IMR-90 (cell line): ENCODE data around the gene ACKR4. TPM values are rescaled to one million over a fixed set of nuclear protein-coding genes. Genes with fewer than 3 reads are reported as not detected.
A peak's percentile ranks its signal among the peaks of the same experiment; 100 is the strongest.

Source experiments
- ATAC-seq: fragments of 200-7000 bp; cut with Tn5 transposase; 2 replicates; pipeline ENCODE4 v1.9.1; 2020; ENCODE audit warnings: low read depth, mild to moderate bottlenecking, moderate library complexity
- BruUV-seq: library from RNA; stranded (reverse); fragments of 400-500 nt; replicated peaks from 2 replicates; lab custom pipeline; 2021; lab: Mats Ljungman, UMichigan
- CTCF ChIA-PET: fragments of 300-600 bp; formaldehyde crosslinking; extraction: SDS; loops from one replicate; lab custom pipeline; 2021; ENCODE audit warnings: antibody characterized with exemption; lab: Yijun Ruan, JAX
- POLR2A ChIA-PET: fragments of 300-600 bp; sonication (Branson Sonifier 250); formaldehyde crosslinking; loops from one replicate; lab custom pipeline; 2022; ENCODE audit warnings: antibody characterized with exemption; ENCODE audit not compliant: unreplicated experiment; lab: Charles Lee
- DNase-seq: peaks from one replicate; pipeline ENCODE4 v3.0.0; 2013
- H2AFZ ChIP-seq: replicated peaks from 2 replicates; pipeline ENCODE3; 2013; ENCODE audit warnings: low read length, mild to moderate bottlenecking; ENCODE audit not compliant: poor library complexity
- H2AK5ac ChIP-seq: 2 replicates; pipeline ENCODE4 v1.6.1; 2013; ENCODE audit warnings: low read depth, low read length, inconsistent platforms
- H2AK9ac ChIP-seq: replicated peaks from 2 replicates; pipeline ENCODE3; 2013; ENCODE audit warnings: mild to moderate bottlenecking, low read depth, low read length, moderate library complexity; ENCODE audit not compliant: poor library complexity
- H2BK120ac ChIP-seq: 2 replicates; pipeline ENCODE4 v1.6.1; 2013; ENCODE audit warnings: low read depth, low read length, inconsistent platforms
- H2BK15ac ChIP-seq: 3 replicates; pipeline ENCODE4 v1.6.1; 2013; ENCODE audit warnings: low read depth, low read length, inconsistent platforms
- H2BK20ac ChIP-seq: 2 replicates; pipeline ENCODE4 v1.6.1; 2013; ENCODE audit warnings: low read depth, mild to moderate bottlenecking, inconsistent platforms, low read length, moderate library complexity
- H2BK5ac ChIP-seq: 2 replicates; pipeline ENCODE4 v1.6.1; 2013; ENCODE audit warnings: mild to moderate bottlenecking, low read depth, low read length, inconsistent platforms; ENCODE audit not compliant: poor library complexity, severe bottlenecking
- H3K14ac ChIP-seq: replicated peaks from 2 replicates; pipeline ENCODE4 v1.6.1; 2013; ENCODE audit warnings: low read depth, low read length, inconsistent platforms
- H3K18ac ChIP-seq: 2 replicates; pipeline ENCODE4 v1.6.1; 2013; ENCODE audit warnings: low read depth, low read length, control low read depth
- H3K23ac ChIP-seq: 2 replicates; pipeline ENCODE4 v1.6.1; 2013; ENCODE audit warnings: low read depth, low read length, inconsistent platforms
- H3K27ac ChIP-seq: 2 replicates; pipeline ENCODE4 v1.5.1; 2013; ENCODE audit warnings: mild to moderate bottlenecking, control low read depth, low read length; ENCODE audit not compliant: insufficient read depth
- H3K27me3 ChIP-seq: 2 replicates; pipeline ENCODE4 v1.6.1; 2013; ENCODE audit warnings: low read length; ENCODE audit not compliant: control insufficient read depth, insufficient read depth
- H3K36me3 ChIP-seq: 2 replicates; pipeline ENCODE4 v1.6.1; 2013; ENCODE audit warnings: low read length, mixed read lengths; ENCODE audit not compliant: control insufficient read depth, insufficient read depth
- H3K4ac ChIP-seq: 2 replicates; pipeline ENCODE4 v1.6.1; 2013; ENCODE audit warnings: low read depth, low read length, inconsistent platforms
- H3K4me1 ChIP-seq: 2 replicates; pipeline ENCODE4 v1.6.1; 2013; ENCODE audit warnings: low read length, mixed read lengths; ENCODE audit not compliant: control insufficient read depth, insufficient read depth
- H3K4me2 ChIP-seq: 2 replicates; pipeline ENCODE4 v1.6.1; 2013; ENCODE audit warnings: low read depth, mild to moderate bottlenecking, control low read depth, low read length, moderate library complexity
- H3K4me3 ChIP-seq: 2 replicates; pipeline ENCODE4 v1.5.1; 2013; ENCODE audit warnings: low read depth, mild to moderate bottlenecking, control low read depth, low read length, moderate library complexity; ENCODE audit not compliant: insufficient read depth
- H3K56ac ChIP-seq: 2 replicates; pipeline ENCODE4 v1.6.1; 2013; ENCODE audit warnings: low read length, inconsistent platforms; ENCODE audit not compliant: insufficient read depth; ENCODE audit errors: extremely low read depth
- H3K79me1 ChIP-seq, 2 experiments: 2 replicates each; pipeline ENCODE4 v1.6.1; 2013; ENCODE audit warnings: low read length in 2 of 2, inconsistent platforms in 1 of 2, low read depth in 1 of 2
- H3K9ac ChIP-seq: 2 replicates; pipeline ENCODE4 v1.6.1; 2013; ENCODE audit warnings: low read depth, low read length, control low read depth
- H3K9me1 ChIP-seq: 2 replicates; pipeline ENCODE4 v1.6.1; 2013; ENCODE audit warnings: low read length, inconsistent platforms; ENCODE audit not compliant: insufficient read depth
- H3K9me3 ChIP-seq: 2 replicates; pipeline ENCODE4 v1.6.1; 2013; ENCODE audit warnings: low read length; ENCODE audit not compliant: control insufficient read depth, insufficient read depth
- H4K20me1 ChIP-seq: 2 replicates; pipeline ENCODE4 v1.6.1; 2013; ENCODE audit warnings: low read length, inconsistent platforms; ENCODE audit not compliant: insufficient read depth
- H4K5ac ChIP-seq: 2 replicates; pipeline ENCODE4 v1.6.1; 2013; ENCODE audit warnings: mild to moderate bottlenecking, low read depth, low read length, control low read depth
- H4K8ac ChIP-seq, 2 experiments: 2 replicates each; pipeline ENCODE4 v1.6.1; 2013; ENCODE audit warnings: low read depth in 2 of 2, low read length in 2 of 2, control low read depth in 1 of 2, inconsistent platforms in 1 of 2
- H4K91ac ChIP-seq: 2 replicates; pipeline ENCODE4 v1.6.1; 2013; ENCODE audit warnings: low read depth, low read length, inconsistent platforms; ENCODE audit not compliant: insufficient read depth
- CEBPB ChIP-seq: IDR thresholded peaks from 2 replicates; pipeline ENCODE4 v1.6.1; 2012; ENCODE audit warnings: low read depth, low read length, improper control_type of control experiment
- FOS ChIP-seq: fragments of 150-350 bp; IDR thresholded peaks from 2 replicates; pipeline ENCODE4 v1.6.1; 2016; ENCODE audit warnings: low read depth, low read length
- WGBS, 2 experiments: methylation state at CpG; one replicate each; pipeline versions ENCODE4 v1.1.5 to v1.1.7; 2013; ENCODE audit warnings: missing lambda C conversion rate in 2 of 2; ENCODE audit not compliant: insufficient read length in 1 of 2; ENCODE audit errors: extremely low coverage in 2 of 2; 5-methylcytosine and 5-hydroxymethylcytosine counted together
- dilution Hi-C: fragments of 300-500 bp; cut with HindIII; formaldehyde crosslinking; loops from one replicate; pipeline ENCODE4 v1.14.3; 2018; ENCODE audit warnings: low sequenced_read_pairs; ENCODE audit not compliant: unreplicated experiment
- in situ Hi-C: fragments of 300-500 bp; cut with MboI; formaldehyde crosslinking; loops from 3 replicates; pipeline ENCODE4 v1.14.3; 2019; ENCODE audit warnings: low sequenced_read_pairs, inconsistent platforms, mixed read lengths
- intact Hi-C: fragments of 100-400 bp; cut with micrococcal nuclease; formaldehyde crosslinking; loops from 2 replicates; pipeline ENCODE4 v1.10.0; 2022
- polyA plus RNA-seq, 3 experiments: library from polyadenylated mRNA; depleted of rRNA; stranded (reverse); fragments of >200 nt; gene quantifications; 2 replicates each; pipeline ENCODE4 v1.2.3, GENCODE V29; 2012; ENCODE audit warnings: low replicate concordance in 1 of 3
- total RNA-seq: library from RNA; depleted of rRNA; stranded (reverse); fragments of >200 nt; gene quantifications from 2 replicates; pipeline ENCODE4 v1.2.3, GENCODE V29; 2012

ACKR4 gene
- total and polyA plus RNA-seq, 2 of the 4 experiments (the other 2 are of a cell fraction): 0.18 TPM; not detected in 1

- Histone ChIP-seq H4K91ac (peak overlapping the region; percentile 99), H2AK9ac (peak overlapping the region; percentile 77), H2AK5ac (peak overlapping the region; percentile 100), H3K27me3 (no peaks in the 10 kb centered on the region), H3K4me3 (no peak overlapping the region), H3K27ac (peak overlapping the region; percentile 100), H4K20me1 (no peaks in the 10 kb centered on the region), H3K4me1 (peaks cover 8% of the 10 kb centered on the region), H3K79me1 (peaks cover 0 to 9% of the 10 kb centered on the region in 2 experiments; a peak in 2 of 4 replicates), H4K8ac (peak overlapping the region; percentile 92 to 99), H3K9me1 (peaks cover 8% of the 10 kb centered on the region), H3K36me3 (no peaks in the 10 kb centered on the region), H2BK15ac (peak overlapping the region; percentile 99), H4K5ac (peak overlapping the region; percentile 90), H3K4ac (peak overlapping the region; percentile 100), H3K4me2 (peak overlapping the region; percentile 84), H2BK20ac (peak overlapping the region; percentile 100), H3K23ac (peak overlapping the region; percentile 91), H3K18ac (peak overlapping the region; percentile 97), H3K14ac (peak overlapping the region; percentile 100), H2AFZ (peak overlapping the region; percentile 86), H2BK5ac (peak overlapping the region; percentile 100), H2BK120ac (peak overlapping the region; percentile 100), H3K9ac (peak overlapping the region; percentile 71), H3K56ac (peak overlapping the region; percentile 99), H3K9me3 (no peaks in the 10 kb centered on the region)
- ATAC-seq (peak; percentile 52), DNase-seq (peak; percentile 27)
- no CpG with 5 or more reads among the region's 1 CpG for WGBS, 2 experiments
- in situ Hi-C loops: no loop called here
- ChIA-PET POLR2A (no interaction called here), CTCF (interaction anchor here (0.6 to 0.8 kb wide), 4 partner anchors 48 to 89 kb away, joined by 3 to 4 read pairs (median 3); no protein-coding TSS in a partner anchor)
- intact Hi-C loops: loop anchor here (5.0 kb wide), 1 partner anchor 51 kb away; no protein-coding TSS in a partner anchor
- no peak for TF ChIP-seq FOS
- peak; percentile 26; the same call in 1 of the 2 replicates for TF ChIP-seq CEBPB
- BruUV-seq: no TSS peak
- dilution Hi-C loops: no loop called here
Measured at GRCh38 chr3:132593241-132593946, 3.7 kb upstream of the ACKR4 start.
